Astrocyte of the cerebellum (primary cell): Measurements from ENCODE around the gene ADARB2.

Experiments
- DNase-seq: peaks from one replicate; pipeline ENCODE4 v3.0.0-alpha.2; 2011; ENCODE audit warnings: low read depth
- H3K4me3 ChIP-seq: 2 replicates; pipeline ENCODE4 v1.5.1; 2011; ENCODE audit warnings: mild to moderate bottlenecking, low read depth, low read length, moderate library complexity
- in situ Hi-C: cut with HindIII; loops from 2 replicates; pipeline ENCODE4 v1.10.0; 2017; ENCODE audit warnings: low sequenced_read_pairs
- TF ChIP-seq, protein P1 (sequence below): IDR thresholded peaks from 2 replicates; pipeline ENCODE4 v1.5.1; 2012; ENCODE audit warnings: low read length, low read depth, moderate library complexity, mild to moderate bottlenecking; ENCODE audit errors: missing control alignments

The ADARB2 gene

GRCh38 chr10:1561731-1562337, 175.5 kb downstream of the ADARB2 start:
- TF ChIP-seq, protein P1, sequence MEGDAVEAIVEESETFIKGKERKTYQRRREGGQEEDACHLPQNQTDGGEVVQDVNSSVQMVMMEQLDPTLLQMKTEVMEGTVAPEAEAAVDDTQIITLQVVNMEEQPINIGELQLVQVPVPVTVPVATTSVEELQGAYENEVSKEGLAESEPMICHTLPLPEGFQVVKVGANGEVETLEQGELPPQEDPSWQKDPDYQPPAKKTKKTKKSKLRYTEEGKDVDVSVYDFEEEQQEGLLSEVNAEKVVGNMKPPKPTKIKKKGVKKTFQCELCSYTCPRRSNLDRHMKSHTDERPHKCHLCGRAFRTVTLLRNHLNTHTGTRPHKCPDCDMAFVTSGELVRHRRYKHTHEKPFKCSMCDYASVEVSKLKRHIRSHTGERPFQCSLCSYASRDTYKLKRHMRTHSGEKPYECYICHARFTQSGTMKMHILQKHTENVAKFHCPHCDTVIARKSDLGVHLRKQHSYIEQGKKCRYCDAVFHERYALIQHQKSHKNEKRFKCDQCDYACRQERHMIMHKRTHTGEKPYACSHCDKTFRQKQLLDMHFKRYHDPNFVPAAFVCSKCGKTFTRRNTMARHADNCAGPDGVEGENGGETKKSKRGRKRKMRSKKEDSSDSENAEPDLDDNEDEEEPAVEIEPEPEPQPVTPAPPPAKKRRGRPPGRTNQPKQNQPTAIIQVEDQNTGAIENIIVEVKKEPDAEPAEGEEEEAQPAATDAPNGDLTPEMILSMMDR, result no peak
- no peak overlapping the region for H3K4me3 ChIP-seq
- in situ Hi-C loops, result no loop called here
- DNase-seq, result no peak

DNA sequence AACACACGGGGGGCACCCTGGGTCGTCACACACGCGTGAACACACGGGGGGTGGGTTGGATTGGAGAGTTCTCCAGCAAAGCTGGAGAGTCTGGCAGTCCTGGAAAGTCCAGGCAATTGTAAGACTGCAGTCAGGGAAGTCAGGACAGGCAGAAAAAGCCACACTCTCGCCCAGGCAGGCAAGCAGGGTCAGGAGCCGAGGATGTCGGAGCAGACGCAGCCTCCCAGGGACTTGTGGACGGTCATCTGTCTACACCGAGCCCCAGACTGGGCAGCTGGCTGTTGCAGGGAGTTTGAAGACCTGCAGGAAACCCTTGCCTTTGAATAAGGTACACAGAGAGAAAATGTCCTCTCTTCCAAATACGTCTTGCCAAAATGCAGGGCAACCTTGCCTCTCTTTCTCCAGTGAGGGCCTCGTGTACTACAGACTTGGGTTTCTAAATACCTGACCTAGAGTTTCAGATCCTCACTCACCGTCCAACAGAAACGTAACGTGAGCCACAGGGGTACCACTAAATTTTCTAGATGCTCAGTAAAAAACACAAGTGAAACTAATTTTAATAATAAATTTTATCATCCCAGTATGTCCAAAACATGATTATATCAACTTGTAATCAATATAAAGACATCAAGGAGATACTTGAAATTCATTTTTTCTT, 176.7 kb downstream of the ADARB2 start:
- H3K4me3 ChIP-seq, result no peak overlapping the region
- TF ChIP-seq, protein P1, result no peak
- in situ Hi-C loops, result no loop called here
- no peak for DNase-seq

DNA sequence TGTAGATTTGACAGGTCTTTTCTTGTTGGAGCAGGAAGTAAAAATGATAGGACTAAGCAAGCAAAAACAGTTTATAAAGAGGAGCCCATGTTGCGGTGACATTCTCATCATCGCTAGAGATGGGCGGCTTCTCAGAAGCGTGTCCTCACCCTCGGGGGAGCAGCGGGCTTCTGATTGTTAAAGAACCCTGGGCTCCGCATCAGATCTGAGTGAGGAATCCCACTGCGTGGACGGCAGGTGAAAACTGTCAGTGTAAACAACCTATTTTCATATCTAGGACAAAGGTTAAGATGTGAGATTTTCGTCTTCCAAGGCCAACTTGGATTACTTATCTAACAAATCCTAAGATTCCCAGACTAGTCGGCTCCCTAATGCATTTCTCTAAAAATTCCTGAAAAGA, 177.6 kb downstream of the ADARB2 start:
- H3K4me3 ChIP-seq, result no peak overlapping the region
- in situ Hi-C loops, result no loop called here
- no peak for DNase-seq
- TF ChIP-seq, protein P1, result no peak

DNA sequence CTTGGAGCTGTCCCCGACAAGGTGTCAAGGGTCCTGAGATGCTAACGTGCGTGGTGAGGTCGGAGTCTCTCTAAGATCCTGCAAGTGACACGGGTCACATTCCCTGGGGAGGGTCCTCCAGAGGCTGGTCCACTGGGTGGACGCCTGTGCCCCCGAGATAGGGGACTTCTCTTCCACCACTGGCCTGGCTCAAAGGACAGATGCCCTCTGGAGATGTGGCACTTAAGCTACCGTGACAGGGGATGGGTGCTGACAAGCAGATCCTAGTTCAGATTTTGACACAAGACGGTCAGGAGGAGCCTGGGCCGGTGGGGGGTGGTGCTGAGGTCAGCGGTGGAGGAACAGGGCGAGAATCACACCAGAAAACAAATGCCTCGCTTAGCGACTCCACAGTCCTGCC, 178.0 kb downstream of the ADARB2 start:
- no peak overlapping the region for H3K4me3 ChIP-seq
- in situ Hi-C loops, result no loop called here
- DNase-seq, result no peak
- TF ChIP-seq, protein P1, result no peak

DNA sequence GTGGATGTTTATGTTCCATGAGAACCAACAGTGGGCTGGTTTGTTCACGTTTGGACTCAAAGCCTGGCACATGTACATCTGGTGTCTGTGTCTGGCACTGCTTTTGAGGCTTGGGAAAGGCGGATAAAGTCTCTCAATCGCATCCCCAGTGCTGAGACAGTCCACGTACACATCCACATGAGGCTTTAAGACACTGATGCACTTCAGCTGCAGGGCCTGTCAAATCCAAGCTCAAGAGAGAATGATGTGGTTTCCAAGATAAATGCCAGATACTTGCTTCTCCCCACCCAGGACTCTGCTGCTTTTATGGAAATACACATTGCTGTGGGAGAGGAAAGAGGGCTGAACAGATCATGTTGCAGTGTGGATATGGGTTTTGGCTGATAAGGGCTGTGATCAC, 178.4 kb downstream of the ADARB2 start:
- in situ Hi-C loops, result no loop called here
- TF ChIP-seq, protein P1, result no peak
- no peak for DNase-seq
- H3K4me3 ChIP-seq, result no peak overlapping the region

DNA sequence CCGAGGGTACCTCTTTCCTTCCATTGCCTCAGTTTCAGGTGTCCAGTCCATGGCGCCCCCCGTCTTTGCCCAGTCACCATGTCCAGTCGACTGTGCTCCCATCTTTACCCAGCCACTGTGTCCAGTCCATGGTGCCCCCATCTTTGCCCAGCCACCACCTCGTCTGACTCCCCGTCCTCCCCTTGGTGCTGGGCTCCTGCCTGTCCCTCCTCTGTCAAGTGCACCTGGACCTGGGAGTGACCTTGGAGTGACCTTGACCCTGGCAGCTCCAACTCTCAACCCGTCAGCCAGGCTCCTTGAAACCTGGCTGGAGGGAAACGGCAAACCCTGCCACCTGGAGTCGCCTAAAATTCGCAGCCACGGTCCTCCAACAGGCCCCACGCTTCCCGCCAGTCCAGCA, 180.2 kb downstream of the ADARB2 start:
- no peak overlapping the region for H3K4me3 ChIP-seq
- in situ Hi-C loops, result no loop called here
- no peak for DNase-seq
- TF ChIP-seq, protein P1, result no peak
